Panc1 (cell line): Measurements from ENCODE around the gene LGI2. TPM values are rescaled to one million over a fixed set of nuclear protein-coding genes. Genes with fewer than 3 reads are reported as not detected.
A peak's percentile ranks its signal among the peaks of the same experiment; 100 is the strongest.

Source experiments
- ATAC-seq: fragments of 200-7000 bp; cut with Tn5 transposase; 2 replicates; pipeline ENCODE4 v1.9.1; 2020; ENCODE audit warnings: mild to moderate bottlenecking, moderate library complexity
- BruUV-seq: library from RNA; stranded (reverse); fragments of 400-500 nt; replicated peaks from 2 replicates; lab custom pipeline; 2021; lab: Mats Ljungman, UMichigan
- CTCF ChIA-PET: fragments of 300-600 bp; sonication (Branson Sonifier 250); formaldehyde crosslinking; loops from one replicate; lab custom pipeline; 2022; ENCODE audit warnings: antibody characterized with exemption; lab: Charles Lee
- POLR2A ChIA-PET: fragments of 300-600 bp; sonication (Branson Sonifier 250); formaldehyde crosslinking; loops from one replicate; lab custom pipeline; 2022; ENCODE audit warnings: antibody characterized with exemption; lab: Charles Lee
- DNase-seq: peaks from one replicate; pipeline ENCODE4 v3.0.0-alpha.2; 2010; ENCODE audit warnings: low read depth, low spot score
- H3K27ac ChIP-seq: 2 replicates; pipeline ENCODE4 v1.5.1; 2011; ENCODE audit warnings: mild to moderate bottlenecking, low read length, inconsistent platforms
- H3K27me3 ChIP-seq: fragments of 200-500 bp; sonication (Bioruptor generic); 2 replicates; pipeline ENCODE4 v1.6.0; 2014; ENCODE audit warnings: low read length, inconsistent platforms; ENCODE audit not compliant: control insufficient read depth, insufficient read depth
- H3K36me3 ChIP-seq: fragments of 200-500 bp; sonication (Bioruptor generic); 2 replicates; pipeline ENCODE4 v1.5.1; 2014; ENCODE audit warnings: inconsistent platforms, mild to moderate bottlenecking, low read length, moderate library complexity; ENCODE audit not compliant: control insufficient read depth, insufficient read depth
- H3K4me1 ChIP-seq: 2 replicates; pipeline ENCODE4 v1.5.1; 2011; ENCODE audit warnings: inconsistent platforms, mild to moderate bottlenecking, low read length, moderate library complexity; ENCODE audit not compliant: control insufficient read depth, insufficient read depth
- H3K4me3 ChIP-seq, 2 experiments: 2 replicates each; pipeline ENCODE4 v1.5.1; 2011 to 2012; ENCODE audit warnings: low read depth in 2 of 2, low read length in 2 of 2, mild to moderate bottlenecking in 2 of 2, inconsistent platforms in 1 of 2, moderate library complexity in 1 of 2
- H3K9me3 ChIP-seq: fragments of 200-500 bp; sonication (Bioruptor generic); 2 replicates; pipeline ENCODE4 v1.5.1; 2014; ENCODE audit warnings: low read depth, mild to moderate bottlenecking, inconsistent platforms, low read length, moderate library complexity; ENCODE audit not compliant: control insufficient read depth, insufficient read depth
- CTCF ChIP-seq: fragments of 450-650 bp; IDR thresholded peaks from 2 replicates; pipeline ENCODE4 v1.5.1; 2017; ENCODE audit warnings: mild to moderate bottlenecking
- POLR2AphosphoS5 ChIP-seq: IDR thresholded peaks from 2 replicates; pipeline ENCODE4 v1.6.1; 2012; ENCODE audit warnings: mild to moderate bottlenecking, low read depth, low read length, moderate library complexity
- REST ChIP-seq, 2 experiments: IDR thresholded peaks; 2 replicates each; pipeline ENCODE4 v1.6.1; 2011 to 2012; ENCODE audit warnings: low read depth in 2 of 2, control low read depth in 1 of 2, low read length in 1 of 2, mild to moderate bottlenecking in 1 of 2, moderate library complexity in 1 of 2; ENCODE audit not compliant: insufficient read depth in 1 of 2
- SIN3A ChIP-seq: IDR thresholded peaks from 2 replicates; pipeline ENCODE4 v1.6.1; 2012; ENCODE audit warnings: low read depth, mild to moderate bottlenecking, low read length, moderate library complexity, borderline replicate concordance; ENCODE audit not compliant: insufficient read depth
- TCF7L2 ChIP-seq: IDR thresholded peaks from 2 replicates; pipeline ENCODE4 v1.6.1; 2011; ENCODE audit warnings: mild to moderate bottlenecking, low read depth, low read length, inconsistent platforms
- in situ Hi-C: cut with HindIII; loops from 2 replicates; pipeline ENCODE4 v1.10.0; 2016; ENCODE audit warnings: low sequenced_read_pairs, low pct_unique_long_range_greater_than_20kb
- intact Hi-C: fragments of 100-400 bp; cut with micrococcal nuclease; formaldehyde crosslinking; loops from one replicate; pipeline ENCODE4 v1.10.0; 2022; ENCODE audit not compliant: unreplicated experiment
- total RNA-seq: library from RNA; stranded (reverse); gene quantifications from one replicate; pipeline ENCODE4 v1.2.1, GENCODE V29; 2021; ENCODE audit not compliant: unreplicated experiment

LGI2 gene
- total RNA-seq, 1 experiment from 2014 or later, result not detected

- no peaks in the 10 kb centered on the region; the same call in 1 of the 2 replicates for H3K27me3 ChIP-seq
- intact Hi-C loops, result no loop called here
- TF ChIP-seq CTCF (no peak), REST (IDR thresholded peaks at IDR 0.05; ENCODE audit: insufficient read depth in 1 of 2, low read depth in 2 of 2, low read length in 1 of 2) (no peak), POLR2AphosphoS5 (no peak), TCF7L2 (no peak), SIN3A (no peak)
- no peak overlapping the region for H3K27ac ChIP-seq
- ATAC-seq (peak; percentile 60; the same call in 1 of the 2 replicates), DNase-seq (no peak)
- no peaks in the 10 kb centered on the region; the same call in 1 of the 2 replicates for H3K4me1 ChIP-seq
- in situ Hi-C loops, result no loop called here
- H3K9me3 ChIP-seq, result no peaks in the 10 kb centered on the region
- no peak overlapping the region for H3K4me3 ChIP-seq
- ChIA-PET CTCF (no interaction called here), POLR2A (no interaction called here)
- no TSS peak for BruUV-seq
- no peaks in the 10 kb centered on the region for H3K36me3 ChIP-seq
These were observed 57.4 kb downstream of the LGI2 start for GRCh38 chr4:24973404-24973746.

- Histone ChIP-seq H3K27ac (no peak overlapping the region), H3K4me1 (no peaks in the 10 kb centered on the region; the same call in 1 of the 2 replicates), H3K4me3 (no peak overlapping the region), H3K36me3 (no peaks in the 10 kb centered on the region), H3K27me3 (no peaks in the 10 kb centered on the region; the same call in 1 of the 2 replicates), H3K9me3 (no peaks in the 10 kb centered on the region)
- intact Hi-C loops (no loop called here), in situ Hi-C loops (no loop called here)
- no peak for ATAC-seq
- ChIA-PET POLR2A (interaction anchor here (0.6 kb wide), 1 partner anchor 827 kb away, joined by 3 read pairs; no protein-coding TSS in a partner anchor), CTCF (no interaction called here)
- TF ChIP-seq REST (IDR thresholded peaks at IDR 0.05; ENCODE audit: insufficient read depth in 1 of 2, low read depth in 2 of 2, low read length in 1 of 2) (no peak), SIN3A (no peak), CTCF (no peak), TCF7L2 (no peak), POLR2AphosphoS5 (no peak)
- BruUV-seq, result no TSS peak
- DNase-seq, result no peak
These were observed 59.6 kb downstream of the LGI2 start for GRCh38 chr4:24971192-24971591.
